SKM-1 (cell line): ENCODE results near the gene CACNA1I.
A peak's percentile ranks its signal among the peaks of the same experiment; 100 is the strongest.
"Not testable (repeated sequence)": the region's sequence is repeated elsewhere in the genome, so short reads cannot be mapped to it uniquely, and the experiment has no call there.

Experiments used
- DNase-seq: peaks from one replicate; lab custom pipeline; 2025; ENCODE audit not compliant: unreplicated experiment; lab: John Stamatoyannopoulos, UW

CACNA1I gene

GRCh38 chr22:39570665-39571064, at the start of gene CACNA1I:
CACNA1I (plus strand) TSS chr22:39570753; CDS start chr22:39570753, 0 bp downstream.
- no peak for DNase-seq

- DNase-seq, result not testable (repeated sequence)
Measured at GRCh38 chr22:39521106-39521885, 49.3 kb upstream of the CACNA1I start.

- DNase-seq, result not testable (repeated sequence)
Measured at GRCh38 chr22:39522091-39522490, 48.5 kb upstream of the CACNA1I start.

GRCh38 chr22:39522567-39523300, 47.8 kb upstream of the CACNA1I start:
- DNase-seq, result no peak

GRCh38 chr22:39524089-39524752, 46.3 kb upstream of the CACNA1I start:
- DNase-seq, result no peak

- DNase-seq, result no peak
Measured at GRCh38 chr22:39524753-39525657, 45.5 kb upstream of the CACNA1I start.

GRCh38 chr22:39525658-39525975, 44.9 kb upstream of the CACNA1I start:
- no peak for DNase-seq

GRCh38 chr22:39526736-39527171, 43.8 kb upstream of the CACNA1I start:
- DNase-seq, result no peak

- DNase-seq, result no peak
Measured at GRCh38 chr22:39527481-39527961, 43.0 kb upstream of the CACNA1I start.

- no peak for DNase-seq
Measured at GRCh38 chr22:39528080-39528661, 42.4 kb upstream of the CACNA1I start.

- DNase-seq, result peak; percentile 74
Measured at GRCh38 chr22:39528681-39529486, 41.7 kb upstream of the CACNA1I start.

- DNase-seq, result no peak
Measured at GRCh38 chr22:39529487-39529851, 41.1 kb upstream of the CACNA1I start.

GRCh38 chr22:39530116-39530515, 40.4 kb upstream of the CACNA1I start:
- DNase-seq, result no peak

- DNase-seq, result no peak
Measured at GRCh38 chr22:39530692-39531331, 39.7 kb upstream of the CACNA1I start.

- peak; percentile 100 for DNase-seq
Measured at GRCh38 chr22:39532215-39533073, 38.1 kb upstream of the CACNA1I start, which contains the start of gene RPS19BP1. RPS19BP1 (minus strand) TSS chr22:39532748; CDS start chr22:39532738, 10 bp downstream.

- DNase-seq, result no peak
Measured at GRCh38 chr22:39534092-39534506, 36.5 kb upstream of the CACNA1I start.

GRCh38 chr22:39534591-39535356, 35.8 kb upstream of the CACNA1I start:
- no peak for DNase-seq
